C4-2B (cell line): ENCODE data around the gene MAP2K3.

Experiments
- H3K27ac ChIP-seq: fragments of 450-650 bp; 2 replicates; pipeline ENCODE4 v1.5.1; 2017
- CTCF ChIP-seq: fragments of 450-650 bp; conservative IDR thresholded peaks from 2 replicates; pipeline ENCODE4 v1.5.1; 2017; ENCODE audit warnings: mild to moderate bottlenecking
- ZFX ChIP-seq: fragments of 450-650 bp; IDR thresholded peaks from 2 replicates; pipeline ENCODE4 v1.6.1; 2017

Gene MAP2K3

GRCh38 chr17:21294321-21295035, 10.0 kb downstream of the MAP2K3 start:
- no peak for TF ChIP-seq CTCF
- TF ChIP-seq ZFX = no peak
- no peak overlapping the region for H3K27ac ChIP-seq

DNA sequence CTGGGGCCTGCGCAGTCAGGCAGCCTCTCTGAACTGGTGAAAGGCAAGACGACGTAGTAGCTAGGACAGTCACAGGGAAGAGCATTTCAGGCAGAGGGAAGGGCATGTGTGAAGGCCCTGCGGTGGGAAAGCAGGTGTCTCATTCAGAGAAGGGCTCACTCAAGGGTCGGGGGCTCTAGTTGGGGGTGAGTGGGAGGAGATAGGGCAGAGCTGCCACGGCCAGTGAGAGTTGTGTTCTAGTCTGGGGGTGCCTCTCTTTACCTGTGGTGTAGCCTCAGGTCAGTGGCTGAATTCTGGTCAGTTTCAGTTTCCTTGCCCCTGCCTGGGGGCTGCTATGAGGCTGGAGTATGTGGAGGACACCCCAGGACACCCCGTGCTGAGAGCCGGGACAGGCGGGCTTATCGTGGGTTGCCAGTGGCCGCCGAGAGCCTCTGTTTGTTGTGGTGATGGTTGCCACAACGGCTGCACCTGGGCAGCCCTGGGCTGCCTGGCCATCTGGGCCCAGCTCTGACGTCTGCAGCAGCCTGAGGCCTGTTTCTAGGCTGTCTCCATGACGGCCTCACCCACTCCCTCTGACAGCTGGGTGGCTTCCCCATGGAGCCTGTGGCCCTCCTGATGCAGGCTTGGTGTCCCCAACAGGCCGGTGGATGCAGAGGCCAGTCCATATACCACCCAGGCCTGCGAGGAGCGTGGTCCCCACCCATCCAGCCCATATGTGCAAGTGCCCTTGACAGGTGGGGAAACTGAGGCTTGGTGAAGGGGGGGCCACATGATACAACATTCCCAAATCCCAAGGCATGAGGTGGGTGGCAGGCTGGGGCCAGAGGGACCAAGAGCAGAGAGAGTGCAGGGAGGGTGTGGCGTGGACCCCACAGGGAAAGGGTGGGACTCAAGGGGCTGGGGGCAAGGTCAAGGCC, 10.8 kb downstream of the MAP2K3 start:
- TF ChIP-seq CTCF (no peak), ZFX (no peak)
- no peak overlapping the region for H3K27ac ChIP-seq

DNA sequence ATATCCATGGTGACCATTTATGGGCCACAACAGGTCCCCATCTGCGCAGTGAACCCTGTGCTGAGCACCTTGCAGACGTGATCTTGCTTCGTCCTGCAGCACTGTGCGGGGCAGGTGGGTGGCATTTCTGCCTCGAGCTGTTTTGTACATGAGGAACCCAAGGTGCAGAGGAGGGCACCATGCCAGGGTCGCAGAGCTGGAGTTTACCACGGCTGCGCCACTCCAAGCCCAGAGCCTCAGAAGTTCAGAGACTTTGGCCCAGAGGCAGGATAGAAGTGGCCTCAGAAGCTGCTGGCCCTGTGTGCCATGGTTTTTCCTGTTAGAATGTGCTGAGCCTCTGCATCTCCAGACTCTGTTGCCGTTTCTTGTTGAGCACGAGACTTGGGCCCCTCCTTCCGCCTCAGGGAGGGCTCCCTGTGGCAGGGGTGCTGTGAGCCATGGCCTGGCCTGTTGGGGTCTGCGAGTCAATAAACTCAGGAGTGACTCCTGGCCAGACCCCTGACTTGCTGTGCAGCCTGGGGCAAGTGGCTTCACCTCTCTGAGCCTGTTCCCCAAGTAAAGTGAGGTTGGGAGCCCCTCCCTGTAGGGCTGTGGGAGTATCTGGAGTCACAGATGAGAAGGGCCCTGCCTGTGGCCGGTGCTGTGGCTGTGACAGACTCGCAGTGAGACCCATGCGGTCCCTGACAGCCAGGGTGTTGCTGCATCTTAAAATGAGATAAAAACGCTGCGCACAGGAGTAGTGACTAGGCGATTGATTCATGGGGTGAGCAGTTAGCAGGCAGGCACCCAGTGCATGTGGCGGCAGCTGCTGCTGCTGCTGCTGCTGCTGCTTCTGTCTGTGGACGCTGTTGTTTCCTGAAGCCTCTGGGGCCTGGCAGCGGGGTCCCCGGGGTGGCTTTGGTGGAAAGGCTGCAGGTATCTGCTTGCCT, 11.8 kb downstream of the MAP2K3 start:
- no peak overlapping the region for H3K27ac ChIP-seq
- TF ChIP-seq ZFX (no peak), CTCF (no peak)

GRCh38 chr17:21297026-21297520, 12.6 kb downstream of the MAP2K3 start:
- no peak overlapping the region for H3K27ac ChIP-seq
- TF ChIP-seq ZFX (no peak), CTCF (no peak)

DNA sequence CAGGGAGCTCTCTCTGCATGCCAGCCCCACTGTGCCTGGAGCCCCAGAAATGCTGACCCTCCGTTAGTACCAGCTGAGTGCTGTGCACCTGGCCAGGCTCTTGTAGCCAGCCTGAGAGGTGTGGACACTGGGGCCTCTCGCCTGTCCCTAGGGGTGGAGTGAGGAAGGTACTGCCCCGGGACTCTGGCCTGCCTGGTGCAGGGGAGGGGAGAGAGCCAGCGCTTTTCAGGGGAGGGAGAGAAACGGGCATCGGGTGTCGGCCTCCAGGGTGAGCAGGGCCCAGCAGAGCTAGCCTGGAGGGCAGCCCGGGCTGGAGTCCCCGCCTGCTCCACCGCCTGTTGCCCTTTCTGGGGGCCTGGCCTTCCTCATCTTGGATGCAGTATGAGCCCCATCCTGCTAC, 13.1 kb downstream of the MAP2K3 start:
- no peak overlapping the region for H3K27ac ChIP-seq
- TF ChIP-seq CTCF (no peak), ZFX (no peak)

- H3K27ac ChIP-seq = no peak overlapping the region
- TF ChIP-seq ZFX (no peak), CTCF (no peak)
Observed at GRCh38 chr17:21298056-21298982, 13.8 kb downstream of the MAP2K3 start.
